Activated naive CD4-positive, alpha-beta T cell treated with anti-CD3 and anti-CD28 coated beads, Interleukin-2, amount 50 U/mL, for 72 hours (primary cell): ENCODE data around the gene C16orf92. TPM values are rescaled to one million over a fixed set of nuclear protein-coding genes. Genes with fewer than 3 reads are reported as not detected.
A peak's percentile ranks its signal among the peaks of the same experiment; 100 is the strongest.

Experiments used
- ATAC-seq, 2 donors: fragments of 150-1000 bp; cut with Tn5 transposase; 2 replicates each; pipeline ENCODE4 v1.10.0; 2021; ENCODE audit warnings: mild to moderate bottlenecking in 2 of 2, moderate library complexity in 2 of 2
- DNase-seq, 2 donors: peaks; one replicate each; pipeline ENCODE4 v3.0.0; 2021 to 2022; ENCODE audit warnings: low spot score in 2 of 2
- H3K27ac Mint-ChIP-seq, 2 donors: one replicate each; pipeline ENCODE4 v1.8.0; 2022; ENCODE audit warnings: mild to moderate bottlenecking in 2 of 2, mixed read lengths in 2 of 2
- H3K36me3 Mint-ChIP-seq, 2 donors: one replicate each; pipeline ENCODE4 v1.8.0; 2022; ENCODE audit warnings: mixed read lengths in 2 of 2
- H3K9me3 Mint-ChIP-seq, 2 donors: one replicate each; pipeline ENCODE4 v1.8.0; 2022; ENCODE audit warnings: mixed read lengths in 2 of 2
- total RNA-seq, 2 donors: library from RNA; stranded (reverse); gene quantifications; one replicate each; pipeline ENCODE4 v1.2.3, GENCODE V29; 2022

C16orf92 gene, protein sequence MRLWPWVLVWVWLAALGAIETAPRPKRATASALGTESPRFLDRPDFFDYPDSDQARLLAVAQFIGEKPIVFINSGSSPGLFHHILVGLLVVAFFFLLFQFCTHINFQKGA
- total RNA-seq, result not detected

GRCh38 chr16:30022887-30023286 is at the start of gene C16orf92:
Gene C16orf92 (plus strand): TSS chr16:30023198. CDS start chr16:30023341, 143 bp downstream.
- no peaks in the 10 kb centered on the region for H3K36me3 Mint-ChIP-seq
- ATAC-seq (no peak), DNase-seq (no peak)
- no peaks in the 10 kb centered on the region for H3K9me3 Mint-ChIP-seq
- peak within 1 kb of the TSS; percentile 29 to 80 for H3K27ac Mint-ChIP-seq

DNA sequence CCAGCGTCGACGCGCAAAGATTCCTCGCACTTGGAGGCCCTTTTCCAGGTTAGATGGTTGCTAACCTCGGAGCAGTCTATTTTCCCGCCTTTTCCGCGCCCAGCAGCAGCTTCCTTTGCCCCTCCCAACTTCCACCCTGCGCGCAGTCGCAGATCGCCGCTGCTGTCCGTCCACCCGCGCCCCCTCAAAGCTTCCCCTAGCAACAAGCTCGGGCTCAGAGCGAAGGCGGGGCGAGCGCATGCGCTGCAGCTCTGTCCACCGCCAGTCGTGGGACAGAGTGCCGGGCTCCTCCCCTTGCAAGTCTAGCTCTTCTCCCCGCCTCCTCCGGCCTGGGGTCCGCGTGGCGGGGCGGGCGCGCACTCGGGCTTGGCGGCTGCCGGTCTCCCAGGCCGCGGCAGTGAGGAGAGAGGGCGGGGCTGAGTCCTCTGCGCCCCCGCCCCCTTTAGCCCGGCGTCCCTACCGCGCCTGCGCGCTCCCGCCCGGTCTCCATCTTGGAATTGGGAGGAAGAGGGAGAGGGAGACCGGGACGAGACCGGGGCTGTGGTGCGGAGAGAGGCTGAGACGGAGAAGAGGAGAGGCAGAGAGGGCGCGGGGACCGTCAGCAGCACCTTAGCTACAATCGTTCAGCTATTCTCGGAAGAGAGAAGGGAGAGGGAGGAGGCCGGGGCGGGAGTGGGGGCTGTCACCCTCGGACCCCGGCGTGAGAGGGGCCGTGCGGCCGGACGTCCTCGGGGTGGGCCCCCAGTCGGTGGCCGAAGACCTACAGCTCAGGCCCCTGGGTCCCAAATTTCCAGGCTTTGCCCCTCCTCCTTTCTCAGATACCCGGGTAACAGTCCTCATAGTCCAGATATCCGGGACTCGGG is 49.4 kb upstream of the C16orf92 start, which contains the start of gene TAOK2:
Gene TAOK2, plus strand, starts transcription at position 485 of the 863 bp plus-strand sequence. CDS start 3,905 bp downstream, outside the sequence.
- H3K9me3 Mint-ChIP-seq, result peaks cover 7 to 8% of the 10 kb centered on the region in 2 donors
- H3K27ac Mint-ChIP-seq, result peak within 1 kb of the TSS; percentile 93 to 95
- ATAC-seq (peak; percentile 95 to 99), DNase-seq (peak; percentile 98)
- peaks cover 26 to 32% of the 10 kb centered on the region in 2 donors for H3K36me3 Mint-ChIP-seq

- no peak for DNase-seq
- peaks cover 22 to 29% of the 10 kb centered on the region in 2 donors for H3K36me3 Mint-ChIP-seq
- H3K27ac Mint-ChIP-seq, result peak overlapping the region; percentile 93 to 95
These were observed 48.5 kb upstream of the C16orf92 start for GRCh38 chr16:29974291-29975133.

DNA sequence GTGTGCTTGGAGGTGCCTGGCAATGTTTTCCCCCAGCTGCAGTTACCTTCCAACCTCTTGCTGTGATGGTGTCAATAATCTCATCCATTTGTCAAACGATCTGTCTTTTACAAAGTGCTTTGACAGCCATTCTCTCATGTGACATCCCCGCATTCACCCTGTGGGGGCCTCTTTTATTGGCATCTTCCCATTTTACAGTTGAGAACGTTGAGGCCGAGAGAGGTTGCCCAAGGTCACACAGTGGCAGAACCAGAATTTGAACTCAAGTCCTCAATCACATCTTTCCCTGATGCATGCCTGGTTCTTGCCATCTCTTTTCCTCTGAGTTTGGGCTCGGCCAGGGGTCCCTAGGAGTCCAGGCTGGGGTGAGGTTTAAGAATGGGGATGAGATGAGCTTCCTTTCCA is 47.9 kb upstream of the C16orf92 start:
- DNase-seq, result no peak
- ATAC-seq, result no peak
- Mint-ChIP-seq H3K27ac (peak overlapping the region in 1 of 2 donors; percentile 93), H3K9me3 (peaks cover 7 to 8% of the 10 kb centered on the region in 2 donors), H3K36me3 (peaks cover 22 to 29% of the 10 kb centered on the region in 2 donors)

More at GRCh38 chr16:29974291-29975133, 48.5 kb upstream of the C16orf92 start:
- peak in 1 of 2 donors; percentile 35 for ATAC-seq
- H3K9me3 Mint-ChIP-seq, result peaks cover 7 to 8% of the 10 kb centered on the region in 2 donors

DNA sequence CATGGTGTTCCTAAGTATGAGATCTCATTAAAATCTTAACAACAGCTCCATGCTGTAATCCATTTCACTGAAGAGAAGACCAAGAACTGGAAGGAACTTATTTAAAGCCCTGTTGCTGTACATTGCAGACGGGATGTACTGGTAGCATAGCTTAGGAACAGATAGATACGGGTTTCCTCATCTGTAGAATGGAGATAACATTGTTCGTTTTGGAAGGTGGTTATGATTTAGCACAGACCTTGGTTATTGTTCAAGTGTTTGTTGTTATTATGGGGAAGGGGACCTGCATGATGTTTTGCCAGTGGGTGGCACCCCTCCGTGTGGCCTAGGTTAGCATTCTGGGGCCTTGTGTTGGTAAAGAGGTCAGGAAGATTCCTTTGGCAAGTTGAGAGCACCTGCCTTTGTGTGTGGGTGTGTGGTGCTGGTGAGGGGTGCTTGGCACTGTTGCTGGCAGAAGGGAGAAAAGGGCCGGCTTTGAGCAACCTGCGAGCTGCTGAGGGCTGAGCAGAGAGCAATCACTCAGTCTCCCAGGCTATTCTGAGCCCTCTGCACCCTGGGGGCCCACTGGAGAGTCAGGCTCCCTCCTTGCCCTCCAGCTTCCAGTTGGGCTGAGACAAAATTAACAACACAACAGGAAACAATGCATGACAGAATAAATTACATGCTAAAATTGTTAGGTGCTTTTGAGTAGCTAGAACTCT is 47.0 kb upstream of the C16orf92 start:
- ATAC-seq (no peak), DNase-seq (no peak)
- H3K36me3 Mint-ChIP-seq, result peaks cover 22 to 29% of the 10 kb centered on the region in 2 donors
- H3K9me3 Mint-ChIP-seq, result peaks cover 7 to 8% of the 10 kb centered on the region in 2 donors
- peak overlapping the region in 1 of 2 donors; percentile 93 for H3K27ac Mint-ChIP-seq

GRCh38 chr16:29977063-29977825 is 45.8 kb upstream of the C16orf92 start:
- no peak overlapping the region for H3K27ac Mint-ChIP-seq
- no peak for ATAC-seq
- peaks cover 7 to 8% of the 10 kb centered on the region in 2 donors for H3K9me3 Mint-ChIP-seq
- DNase-seq, result no peak
- H3K36me3 Mint-ChIP-seq, result peaks cover 17 to 29% of the 10 kb centered on the region in 2 donors

GRCh38 chr16:29978081-29978480 is 44.9 kb upstream of the C16orf92 start:
- DNase-seq (no peak), ATAC-seq (no peak)
- no peak overlapping the region for H3K27ac Mint-ChIP-seq
- peaks cover 9 to 23% of the 10 kb centered on the region in 2 donors for H3K36me3 Mint-ChIP-seq
- H3K9me3 Mint-ChIP-seq, result peaks cover 2 to 5% of the 10 kb centered on the region in 2 donors

DNA sequence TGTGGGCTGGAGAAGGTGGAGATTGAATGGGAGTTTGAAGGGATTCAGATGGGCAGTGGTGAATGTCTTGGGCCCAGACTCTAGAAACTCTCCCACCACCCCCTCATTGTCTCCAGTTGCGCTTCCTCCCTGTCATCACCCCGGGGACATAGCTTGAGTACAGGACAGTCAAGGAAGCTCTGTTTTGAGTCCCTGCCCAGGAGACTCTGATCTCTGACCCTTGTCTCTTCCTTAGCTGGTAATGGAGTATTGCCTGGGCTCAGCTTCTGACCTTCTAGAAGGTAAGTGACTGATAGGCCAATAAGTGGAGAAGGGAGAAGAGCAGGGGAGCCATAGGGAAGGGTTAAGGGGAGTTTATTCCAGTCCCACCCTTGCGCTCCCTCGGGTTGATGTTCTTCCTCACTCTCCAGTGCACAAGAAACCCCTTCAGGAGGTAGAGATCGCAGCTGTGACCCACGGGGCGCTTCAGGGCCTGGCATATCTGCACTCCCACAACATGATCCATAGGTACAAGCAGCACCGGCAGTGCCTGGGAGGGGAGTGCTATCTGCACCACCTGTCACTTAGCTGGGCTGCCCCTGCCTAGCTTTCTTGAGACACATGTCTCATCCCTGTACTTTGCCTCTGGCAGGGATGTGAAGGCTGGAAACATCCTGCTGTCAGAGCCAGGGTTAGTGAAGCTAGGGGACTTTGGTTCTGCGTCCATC is 44.3 kb upstream of the C16orf92 start:
- no peak for DNase-seq
- ATAC-seq, result no peak
- Mint-ChIP-seq H3K9me3 (no peaks in the 10 kb centered on the region), H3K36me3 (peaks cover 3 to 20% of the 10 kb centered on the region in 2 donors), H3K27ac (no peak overlapping the region)

DNA sequence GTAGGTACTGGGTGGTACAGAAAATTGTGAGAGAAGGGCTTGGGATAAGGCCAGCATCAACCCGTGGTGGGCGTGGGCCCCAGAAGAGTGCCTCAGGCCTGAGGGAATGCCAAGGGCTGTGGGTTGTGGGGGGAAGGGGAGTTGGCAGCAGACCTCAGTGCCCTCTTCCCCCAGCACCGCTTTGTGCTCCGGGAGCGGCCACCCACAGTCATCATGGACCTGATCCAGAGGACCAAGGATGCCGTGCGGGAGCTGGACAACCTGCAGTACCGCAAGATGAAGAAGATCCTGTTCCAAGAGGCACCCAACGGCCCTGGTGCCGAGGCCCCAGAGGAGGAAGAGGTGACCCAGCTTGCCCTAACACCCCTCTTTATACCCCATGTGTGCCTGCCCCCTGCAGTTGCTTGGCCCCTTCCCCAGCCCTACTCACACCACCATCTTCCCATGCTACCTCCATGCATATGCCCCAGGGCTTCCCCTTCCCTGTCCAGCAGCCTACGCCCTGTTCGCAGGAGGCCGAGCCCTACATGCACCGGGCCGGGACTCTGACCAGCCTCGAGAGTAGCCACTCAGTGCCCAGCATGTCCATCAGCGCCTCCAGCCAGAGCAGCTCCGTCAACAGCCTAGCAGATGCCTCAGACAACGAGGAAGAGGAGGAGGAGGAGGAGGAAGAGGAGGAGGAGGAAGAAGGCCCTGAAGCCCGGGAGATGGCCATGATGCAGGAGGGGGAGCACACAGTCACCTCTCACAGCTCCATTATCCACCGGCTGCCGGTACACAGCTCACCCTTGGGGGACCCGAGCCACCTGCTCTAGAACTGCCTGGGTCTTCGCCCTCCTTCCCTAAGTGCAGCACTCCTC is 40.2 kb upstream of the C16orf92 start:
- H3K27ac Mint-ChIP-seq, result no peak overlapping the region
- peaks cover 0 to 16% of the 10 kb centered on the region in 2 donors for H3K36me3 Mint-ChIP-seq
- DNase-seq (no peak), ATAC-seq (no peak)
- no peaks in the 10 kb centered on the region for H3K9me3 Mint-ChIP-seq

GRCh38 chr16:29983420-29984136 is 39.4 kb upstream of the C16orf92 start:
- H3K36me3 Mint-ChIP-seq, result peaks cover 0 to 16% of the 10 kb centered on the region in 2 donors
- H3K9me3 Mint-ChIP-seq, result no peaks in the 10 kb centered on the region
- DNase-seq (no peak), ATAC-seq (no peak)
- peak overlapping the region in 1 of 2 donors; percentile 12 for H3K27ac Mint-ChIP-seq

DNA sequence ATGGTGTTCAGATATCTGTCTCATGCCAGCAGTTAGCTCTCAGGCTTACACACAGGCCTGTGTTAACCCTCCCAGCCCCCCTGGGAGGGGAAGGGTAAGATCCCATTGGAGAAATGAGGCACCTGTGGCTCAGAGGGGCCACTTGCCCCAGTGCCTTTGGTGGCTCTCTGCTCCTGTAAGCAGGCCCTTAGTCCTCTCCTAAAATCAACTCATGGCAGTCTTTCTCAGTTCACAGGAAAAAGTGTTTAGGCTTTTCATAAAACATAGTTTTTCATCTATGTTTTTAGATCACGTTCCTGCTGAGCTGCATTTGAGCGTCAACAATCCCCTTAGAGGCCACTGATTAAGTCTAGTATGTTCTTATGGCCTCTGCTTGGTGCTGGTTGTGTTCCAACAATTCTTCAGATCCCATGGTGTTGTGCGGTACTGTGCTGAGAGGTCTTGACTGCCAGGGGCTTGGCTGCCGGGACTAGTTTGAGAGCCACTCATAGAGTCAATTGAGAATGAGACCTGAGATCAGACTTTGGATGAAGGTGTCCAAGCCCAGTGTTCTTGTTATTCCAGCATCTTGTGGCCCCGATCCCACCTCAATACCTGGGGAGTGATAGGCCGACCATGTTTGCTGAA is 38.7 kb upstream of the C16orf92 start:
- Mint-ChIP-seq H3K9me3 (no peaks in the 10 kb centered on the region), H3K27ac (no peak overlapping the region), H3K36me3 (peaks cover 0 to 16% of the 10 kb centered on the region in 2 donors)
- no peak for DNase-seq
- ATAC-seq, result no peak

GRCh38 chr16:29984764-29985147 is 38.2 kb upstream of the C16orf92 start:
- DNase-seq (no peak), ATAC-seq (no peak)
- no peaks in the 10 kb centered on the region for H3K9me3 Mint-ChIP-seq
- H3K36me3 Mint-ChIP-seq, result peaks cover 0 to 16% of the 10 kb centered on the region in 2 donors
- H3K27ac Mint-ChIP-seq, result no peak overlapping the region

- DNase-seq (no peak), ATAC-seq (no peak)
- H3K27ac Mint-ChIP-seq, result peak overlapping the region in 1 of 2 donors; percentile 73
- peaks cover 0 to 16% of the 10 kb centered on the region in 2 donors for H3K36me3 Mint-ChIP-seq
- H3K9me3 Mint-ChIP-seq, result no peaks in the 10 kb centered on the region
These were observed 37.7 kb upstream of the C16orf92 start for GRCh38 chr16:29985271-29985811.
